Measurements from ENCODE around the gene OR10G4.
"Not testable (repeated sequence)": the region's sequence is repeated elsewhere in the genome, so short reads cannot be mapped to it uniquely, and the experiment has no call there.

Gene OR10G4

GRCh38 chr11:124012697-124013096 lies at the start of gene OR10G4:
OR10G4 (plus strand) TSS chr11:124012997; CDS start chr11:124015575, 2,578 bp downstream.
- no peak for DNase-seq (ENCODE audit: low read depth in 2 of 2)

- DNase-seq (ENCODE audit: low read depth in 2 of 2): no peak
Observed at GRCh38 chr11:123973816-123974215, 39.0 kb upstream of the OR10G4 start.

GRCh38 chr11:123976770-123977560 lies 35.8 kb upstream of the OR10G4 start:
- DNase-seq (ENCODE audit: low read depth in 2 of 2): no peak

GRCh38 chr11:123977731-123978347 lies 35.0 kb upstream of the OR10G4 start, which contains the start of gene OR10S1:
OR10S1 (minus strand) TSS chr11:123977781; CDS start chr11:123977664, 117 bp downstream.
- no peak for DNase-seq (ENCODE audit: low read depth in 2 of 2)

- DNase-seq (ENCODE audit: low read depth in 2 of 2): no peak
Observed at GRCh38 chr11:123979311-123979710, 33.5 kb upstream of the OR10G4 start.

- no peak for DNase-seq (ENCODE audit: low read depth in 2 of 2)
Observed at GRCh38 chr11:123995119-123995518, 17.7 kb upstream of the OR10G4 start, which contains the start of gene OR10G6. OR10G6 (minus strand) TSS chr11:123995161; CDS start chr11:123995161, 0 bp downstream.

GRCh38 chr11:124015837-124016236 lies 3.0 kb downstream of the OR10G4 start:
- not testable (repeated sequence) for DNase-seq (ENCODE audit: low read depth in 2 of 2)

- no peak for DNase-seq (ENCODE audit: low read depth in 2 of 2)
Observed at GRCh38 chr11:124026498-124026897, 13.7 kb downstream of the OR10G4 start, which contains the start of gene OR10G8. OR10G8 (plus strand) TSS chr11:124026798; CDS start chr11:124029623, 2,825 bp downstream.

GRCh38 chr11:124036666-124037065 lies 23.9 kb downstream of the OR10G4 start:
- no peak for DNase-seq (ENCODE audit: low read depth in 2 of 2)

- no peak for DNase-seq (ENCODE audit: low read depth in 2 of 2)
Observed at GRCh38 chr11:124039557-124039956, 26.8 kb downstream of the OR10G4 start.

GRCh38 chr11:124041254-124041653 lies 28.5 kb downstream of the OR10G4 start, which contains the start of gene OR10G7:
OR10G7 (minus strand) TSS chr11:124041325; CDS start chr11:124039001, 2,324 bp downstream.
- DNase-seq (ENCODE audit: low read depth in 2 of 2): no peak

GRCh38 chr11:124043420-124043819 lies 30.6 kb downstream of the OR10G4 start:
- no peak for DNase-seq (ENCODE audit: low read depth in 2 of 2)

- no peak for DNase-seq (ENCODE audit: low read depth in 2 of 2)
Observed at GRCh38 chr11:124050748-124051147, 38.0 kb downstream of the OR10G4 start.

- DNase-seq (ENCODE audit: low read depth in 2 of 2): no peak
Observed at GRCh38 chr11:124052966-124053365, 40.2 kb downstream of the OR10G4 start.
